Stimulated activated naive CD8-positive, alpha-beta T cell treated with anti-CD3 and anti-CD28 coated beads, Interleukin-15, Interleukin-2, amounts not matched to agents 100 ng/mL and 50 ng/mL, for 24 hours (primary cell): ENCODE measurements around the gene CLIP4.

Experiments
- H3K27ac Mint-ChIP-seq: one replicate; pipeline ENCODE4 v1.8.0; 2021; ENCODE audit warnings: mild to moderate bottlenecking, mixed read lengths
- H3K27me3 Mint-ChIP-seq: one replicate; pipeline ENCODE4 v1.8.0; 2021; ENCODE audit warnings: mixed read lengths
- H3K36me3 Mint-ChIP-seq: one replicate; pipeline ENCODE4 v1.8.0; 2021; ENCODE audit warnings: low read depth, mixed read lengths
- H3K4me1 Mint-ChIP-seq: one replicate; pipeline ENCODE4 v1.8.0; 2021; ENCODE audit warnings: low read depth, mixed read lengths
- H3K4me3 Mint-ChIP-seq: one replicate; pipeline ENCODE4 v1.8.0; 2021; ENCODE audit warnings: mild to moderate bottlenecking, mixed read lengths
- H3K9me3 Mint-ChIP-seq: one replicate; pipeline ENCODE4 v1.8.0; 2021; ENCODE audit warnings: mixed read lengths

Gene CLIP4

GRCh38 chr2:29182334-29182733 is 67.1 kb downstream of the CLIP4 start:
- Mint-ChIP-seq H3K27me3 (no peaks in the 10 kb centered on the region), H3K4me3 (no peak overlapping the region), H3K27ac (no peak overlapping the region), H3K36me3 (peaks cover 31% of the 10 kb centered on the region), H3K4me1 (peaks cover 7% of the 10 kb centered on the region), H3K9me3 (no peaks in the 10 kb centered on the region)

- Mint-ChIP-seq H3K36me3 (peaks cover 37% of the 10 kb centered on the region), H3K27me3 (no peaks in the 10 kb centered on the region), H3K9me3 (peaks cover 5% of the 10 kb centered on the region), H3K27ac (no peak overlapping the region), H3K4me3 (no peak overlapping the region), H3K4me1 (peaks cover 10% of the 10 kb centered on the region)
Observed at GRCh38 chr2:29182920-29183319, 67.7 kb downstream of the CLIP4 start.

GRCh38 chr2:29184531-29184930 is 69.3 kb downstream of the CLIP4 start:
- Mint-ChIP-seq H3K27ac (no peak overlapping the region), H3K36me3 (peaks cover 41% of the 10 kb centered on the region), H3K4me1 (peaks cover 16% of the 10 kb centered on the region), H3K9me3 (peaks cover 6% of the 10 kb centered on the region), H3K27me3 (no peaks in the 10 kb centered on the region), H3K4me3 (no peak overlapping the region)

GRCh38 chr2:29186817-29187216 is 71.6 kb downstream of the CLIP4 start:
- Mint-ChIP-seq H3K27me3 (no peaks in the 10 kb centered on the region), H3K4me1 (peaks cover 12% of the 10 kb centered on the region), H3K27ac (no peak overlapping the region), H3K4me3 (no peak overlapping the region), H3K9me3 (peaks cover 6% of the 10 kb centered on the region), H3K36me3 (peaks cover 33% of the 10 kb centered on the region)

GRCh38 chr2:29187926-29188325 is 72.7 kb downstream of the CLIP4 start:
- H3K27ac Mint-ChIP-seq = no peak overlapping the region

GRCh38 chr2:29189052-29189451 is 73.8 kb downstream of the CLIP4 start:
- Mint-ChIP-seq H3K4me3 (no peak overlapping the region), H3K27ac (no peak overlapping the region), H3K36me3 (peaks cover 26% of the 10 kb centered on the region), H3K4me1 (peaks cover 12% of the 10 kb centered on the region), H3K9me3 (peaks cover 6% of the 10 kb centered on the region), H3K27me3 (no peaks in the 10 kb centered on the region)

More at GRCh38 chr2:29187926-29188325, 72.7 kb downstream of the CLIP4 start:
- Mint-ChIP-seq H3K9me3 (peaks cover 6% of the 10 kb centered on the region), H3K27me3 (no peaks in the 10 kb centered on the region), H3K4me1 (peaks cover 12% of the 10 kb centered on the region), H3K4me3 (no peak overlapping the region), H3K36me3 (peaks cover 27% of the 10 kb centered on the region)

GRCh38 chr2:29191817-29192216 is 76.6 kb downstream of the CLIP4 start:
- Mint-ChIP-seq H3K4me1 (peaks cover 12% of the 10 kb centered on the region), H3K36me3 (peaks cover 12% of the 10 kb centered on the region), H3K9me3 (peaks cover 6% of the 10 kb centered on the region), H3K27me3 (no peaks in the 10 kb centered on the region), H3K4me3 (no peak overlapping the region), H3K27ac (no peak overlapping the region)

- no peak overlapping the region for H3K27ac Mint-ChIP-seq
- H3K4me1 Mint-ChIP-seq = peaks cover 12% of the 10 kb centered on the region
- H3K36me3 Mint-ChIP-seq = peaks cover 8% of the 10 kb centered on the region
- H3K27me3 Mint-ChIP-seq = no peaks in the 10 kb centered on the region
- peaks cover 5% of the 10 kb centered on the region for H3K9me3 Mint-ChIP-seq
- H3K4me3 Mint-ChIP-seq = no peak overlapping the region
Observed at GRCh38 chr2:29192526-29192925, 77.3 kb downstream of the CLIP4 start.

GRCh38 chr2:29193111-29193510 is 77.9 kb downstream of the CLIP4 start:
- no peaks in the 10 kb centered on the region for H3K27me3 Mint-ChIP-seq
- H3K4me1 Mint-ChIP-seq = peaks cover 9% of the 10 kb centered on the region
- H3K9me3 Mint-ChIP-seq = no peaks in the 10 kb centered on the region
- no peak overlapping the region for H3K4me3 Mint-ChIP-seq
- peaks cover 2% of the 10 kb centered on the region for H3K36me3 Mint-ChIP-seq
- no peak overlapping the region for H3K27ac Mint-ChIP-seq

- no peaks in the 10 kb centered on the region for H3K36me3 Mint-ChIP-seq
Observed at GRCh38 chr2:29193681-29194080, 78.5 kb downstream of the CLIP4 start.

GRCh38 chr2:29195796-29196195 is 80.6 kb downstream of the CLIP4 start:
- Mint-ChIP-seq H3K36me3 (no peaks in the 10 kb centered on the region), H3K4me1 (no peaks in the 10 kb centered on the region), H3K4me3 (no peak overlapping the region), H3K27ac (no peak overlapping the region), H3K9me3 (no peaks in the 10 kb centered on the region), H3K27me3 (no peaks in the 10 kb centered on the region)

More at GRCh38 chr2:29193681-29194080, 78.5 kb downstream of the CLIP4 start:
- Mint-ChIP-seq H3K9me3 (no peaks in the 10 kb centered on the region), H3K27me3 (no peaks in the 10 kb centered on the region), H3K4me3 (no peak overlapping the region), H3K4me1 (peaks cover 8% of the 10 kb centered on the region), H3K27ac (no peak overlapping the region)

- Mint-ChIP-seq H3K36me3 (no peaks in the 10 kb centered on the region), H3K4me1 (no peaks in the 10 kb centered on the region), H3K27ac (no peak overlapping the region), H3K4me3 (no peak overlapping the region), H3K27me3 (no peaks in the 10 kb centered on the region), H3K9me3 (no peaks in the 10 kb centered on the region)
Observed at GRCh38 chr2:29196792-29197788, 81.9 kb downstream of the CLIP4 start.

- no peak overlapping the region for H3K4me3 Mint-ChIP-seq
Observed at GRCh38 chr2:29201979-29202378, 86.8 kb downstream of the CLIP4 start.

GRCh38 chr2:29202819-29203495 is 87.7 kb downstream of the CLIP4 start:
- no peak overlapping the region for H3K4me3 Mint-ChIP-seq
- H3K27ac Mint-ChIP-seq = no peak overlapping the region
- no peaks in the 10 kb centered on the region for H3K4me1 Mint-ChIP-seq
- H3K9me3 Mint-ChIP-seq = no peaks in the 10 kb centered on the region
- no peaks in the 10 kb centered on the region for H3K27me3 Mint-ChIP-seq
- no peaks in the 10 kb centered on the region for H3K36me3 Mint-ChIP-seq

More at GRCh38 chr2:29201979-29202378, 86.8 kb downstream of the CLIP4 start:
- Mint-ChIP-seq H3K9me3 (no peaks in the 10 kb centered on the region), H3K4me1 (no peaks in the 10 kb centered on the region), H3K27ac (no peak overlapping the region), H3K27me3 (no peaks in the 10 kb centered on the region), H3K36me3 (no peaks in the 10 kb centered on the region)

- Mint-ChIP-seq H3K4me3 (no peak overlapping the region), H3K9me3 (no peaks in the 10 kb centered on the region), H3K27ac (no peak overlapping the region), H3K27me3 (no peaks in the 10 kb centered on the region), H3K4me1 (no peaks in the 10 kb centered on the region), H3K36me3 (no peaks in the 10 kb centered on the region)
Observed at GRCh38 chr2:29206941-29207340, 91.7 kb downstream of the CLIP4 start.
